ENCODE data around the gene GADD45GIP1. TPM values are rescaled to one million over a fixed set of nuclear protein-coding genes. Genes with fewer than 3 reads are reported as not detected.

GADD45GIP1 gene
- total RNA-seq, 4 donors from 2014 or later: 41.4 to 68.8 (median 53.5) TPM

DNA sequence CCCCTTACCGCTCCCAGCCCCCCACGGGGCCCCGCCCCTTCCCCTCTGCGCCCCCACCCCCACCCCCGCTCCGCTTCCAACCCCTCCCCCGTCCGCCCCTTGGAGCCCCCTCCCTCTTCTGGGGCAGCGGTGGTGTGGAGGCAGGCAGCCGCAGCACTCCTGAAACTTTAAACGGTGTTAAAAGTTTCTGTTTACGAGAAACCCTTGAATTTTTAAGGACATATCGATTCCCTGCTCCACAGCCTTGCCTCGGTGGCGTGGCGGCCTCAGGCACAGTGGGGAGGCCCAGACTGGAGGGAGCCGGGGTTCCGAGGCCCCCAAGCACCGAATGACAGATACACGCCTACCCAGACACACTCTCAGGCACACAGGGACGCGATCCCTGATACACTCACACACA, 33.4 kb upstream of the GADD45GIP1 start:
- no peak for DNase-seq (ENCODE audit: low spot score in 2 of 2)
- no peaks in the 10 kb centered on the region for H3K27me3 ChIP-seq
- no peak overlapping the region for H3K27ac ChIP-seq
- WGBS, 2 donors: 41 to 44% methylated on average over 22 of the region's 22 CpGs
- H3K36me3 ChIP-seq: no peaks in the 10 kb centered on the region
- TF ChIP-seq POLR2A (IDR thresholded peaks at IDR 0.05) (no peak), EP300 (IDR thresholded peaks at IDR 0.05) (no peak)
- H3K9me3 ChIP-seq: no peaks in the 10 kb centered on the region
- no peak overlapping the region for H3K4me3 ChIP-seq
- H3K4me1 ChIP-seq: peaks cover 0 to 12% (median 3%) of the 10 kb centered on the region in 4 donors

- TF ChIP-seq POLR2A (IDR thresholded peaks at IDR 0.05) (no peak), EP300 (IDR thresholded peaks at IDR 0.05) (no peak)
- TF ChIP-seq, protein P1, sequence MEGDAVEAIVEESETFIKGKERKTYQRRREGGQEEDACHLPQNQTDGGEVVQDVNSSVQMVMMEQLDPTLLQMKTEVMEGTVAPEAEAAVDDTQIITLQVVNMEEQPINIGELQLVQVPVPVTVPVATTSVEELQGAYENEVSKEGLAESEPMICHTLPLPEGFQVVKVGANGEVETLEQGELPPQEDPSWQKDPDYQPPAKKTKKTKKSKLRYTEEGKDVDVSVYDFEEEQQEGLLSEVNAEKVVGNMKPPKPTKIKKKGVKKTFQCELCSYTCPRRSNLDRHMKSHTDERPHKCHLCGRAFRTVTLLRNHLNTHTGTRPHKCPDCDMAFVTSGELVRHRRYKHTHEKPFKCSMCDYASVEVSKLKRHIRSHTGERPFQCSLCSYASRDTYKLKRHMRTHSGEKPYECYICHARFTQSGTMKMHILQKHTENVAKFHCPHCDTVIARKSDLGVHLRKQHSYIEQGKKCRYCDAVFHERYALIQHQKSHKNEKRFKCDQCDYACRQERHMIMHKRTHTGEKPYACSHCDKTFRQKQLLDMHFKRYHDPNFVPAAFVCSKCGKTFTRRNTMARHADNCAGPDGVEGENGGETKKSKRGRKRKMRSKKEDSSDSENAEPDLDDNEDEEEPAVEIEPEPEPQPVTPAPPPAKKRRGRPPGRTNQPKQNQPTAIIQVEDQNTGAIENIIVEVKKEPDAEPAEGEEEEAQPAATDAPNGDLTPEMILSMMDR (IDR thresholded peaks at IDR 0.05): no peak
- 77% methylated on average over 8 to 10 of the region's 10 CpGs for WGBS, 2 donors
- Histone ChIP-seq H3K4me1 (peaks cover 0 to 32% (median 10%) of the 10 kb centered on the region in 4 donors), H3K27ac (no peak overlapping the region), H3K9me3 (no peaks in the 10 kb centered on the region), H3K36me3 (no peaks in the 10 kb centered on the region), H3K27me3 (no peaks in the 10 kb centered on the region), H3K4me3 (no peak overlapping the region)
- no peak for DNase-seq (ENCODE audit: low spot score in 2 of 2)
Observed at GRCh38 chr19:12987781-12988180, 30.8 kb upstream of the GADD45GIP1 start.

GRCh38 chr19:12987190-12987589, 30.2 kb upstream of the GADD45GIP1 start:
- WGBS, 2 donors: 80 to 82% methylated on average over 3 of the region's 3 CpGs
- DNase-seq (ENCODE audit: low spot score in 2 of 2): no peak
- no peak overlapping the region for H3K4me3 ChIP-seq
- H3K27me3 ChIP-seq: no peaks in the 10 kb centered on the region
- H3K36me3 ChIP-seq: no peaks in the 10 kb centered on the region
- H3K4me1 ChIP-seq: peaks cover 0 to 33% (median 10%) of the 10 kb centered on the region in 4 donors
- H3K27ac ChIP-seq: no peak overlapping the region
- H3K9me3 ChIP-seq: no peaks in the 10 kb centered on the region
- TF ChIP-seq, protein P1 (IDR thresholded peaks at IDR 0.05): no peak
- TF ChIP-seq EP300 (IDR thresholded peaks at IDR 0.05) (no peak), POLR2A (IDR thresholded peaks at IDR 0.05) (no peak)

GRCh38 chr19:12986726-12987125, 29.7 kb upstream of the GADD45GIP1 start:
- Histone ChIP-seq H3K9me3 (no peaks in the 10 kb centered on the region), H3K27me3 (no peaks in the 10 kb centered on the region), H3K36me3 (no peaks in the 10 kb centered on the region), H3K27ac (no peak overlapping the region), H3K4me3 (no peak overlapping the region), H3K4me1 (peaks cover 0 to 33% (median 10%) of the 10 kb centered on the region in 4 donors)
- no peak for TF ChIP-seq POLR2A (IDR thresholded peaks at IDR 0.05)
- TF ChIP-seq EP300 (IDR thresholded peaks at IDR 0.05): no peak
- TF ChIP-seq, protein P1 (IDR thresholded peaks at IDR 0.05): no peak
- DNase-seq (ENCODE audit: low spot score in 2 of 2): no peak
- 96 to 97% methylated on average over 11 to 12 of the region's 12 CpGs for WGBS, 2 donors

DNA sequence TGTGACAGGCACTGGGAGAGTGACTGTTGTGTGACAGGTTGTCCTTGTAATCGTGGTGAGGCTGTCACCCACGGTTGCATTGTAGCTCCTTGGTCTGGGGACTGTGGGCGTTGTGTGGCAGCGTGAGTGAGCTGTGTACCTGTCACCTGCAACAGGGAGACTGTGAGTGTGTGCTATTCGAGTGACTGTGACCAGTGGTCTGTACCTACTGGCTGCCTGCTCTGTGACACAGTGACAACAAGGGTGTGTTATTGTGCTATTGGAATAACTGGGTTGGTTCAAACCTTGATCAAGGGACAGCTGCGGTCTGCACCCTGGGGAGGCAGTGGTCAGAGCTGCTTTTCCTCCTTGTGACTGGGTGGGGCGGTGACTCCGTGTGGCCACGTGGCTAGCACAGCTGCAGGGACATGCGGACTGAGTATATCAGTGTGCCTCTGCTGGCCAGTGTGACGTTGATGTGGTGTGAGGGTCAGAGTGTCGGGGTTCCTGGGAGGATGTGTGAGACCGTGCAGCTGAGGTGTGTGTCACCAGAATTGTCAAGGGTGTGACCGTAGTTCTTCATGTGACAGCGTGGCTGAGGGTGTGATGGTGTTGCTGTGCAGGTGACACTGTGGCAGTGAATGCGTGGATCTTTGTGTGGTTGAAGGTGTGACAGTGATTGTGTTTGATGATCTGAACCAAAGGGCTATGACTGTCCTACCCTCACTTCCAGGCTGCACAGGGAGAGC, 28.2 kb upstream of the GADD45GIP1 start:
- DNase-seq (ENCODE audit: low spot score in 2 of 2): peak; percentile 73 to 80
- peak overlapping the region; percentile 38 to 78 (median 51) for H3K27ac ChIP-seq
- H3K36me3 ChIP-seq: no peaks in the 10 kb centered on the region
- TF ChIP-seq, protein P1 (IDR thresholded peaks at IDR 0.05): no peak
- peak in 1 of 2 donors; percentile 23 for TF ChIP-seq POLR2A (IDR thresholded peaks at IDR 0.05)
- TF ChIP-seq EP300 (IDR thresholded peaks at IDR 0.05): peak; percentile 32 to 55
- H3K4me3 ChIP-seq: no peak overlapping the region
- 50 to 53% methylated on average over 13 to 16 of the region's 16 CpGs for WGBS, 2 donors
- H3K27me3 ChIP-seq: no peaks in the 10 kb centered on the region
- H3K9me3 ChIP-seq: no peaks in the 10 kb centered on the region
- peaks cover 0 to 33% (median 10%) of the 10 kb centered on the region in 4 donors for H3K4me1 ChIP-seq
